NCI-H526 treated with DMSO at 0.1 percent for 48 hours (cell line): Measurements from ENCODE around the gene AMER2.

Experiments used
- DNase-seq: peaks from one replicate; lab custom pipeline; 2025; lab: John Stamatoyannopoulos, UW

AMER2 gene, protein sequence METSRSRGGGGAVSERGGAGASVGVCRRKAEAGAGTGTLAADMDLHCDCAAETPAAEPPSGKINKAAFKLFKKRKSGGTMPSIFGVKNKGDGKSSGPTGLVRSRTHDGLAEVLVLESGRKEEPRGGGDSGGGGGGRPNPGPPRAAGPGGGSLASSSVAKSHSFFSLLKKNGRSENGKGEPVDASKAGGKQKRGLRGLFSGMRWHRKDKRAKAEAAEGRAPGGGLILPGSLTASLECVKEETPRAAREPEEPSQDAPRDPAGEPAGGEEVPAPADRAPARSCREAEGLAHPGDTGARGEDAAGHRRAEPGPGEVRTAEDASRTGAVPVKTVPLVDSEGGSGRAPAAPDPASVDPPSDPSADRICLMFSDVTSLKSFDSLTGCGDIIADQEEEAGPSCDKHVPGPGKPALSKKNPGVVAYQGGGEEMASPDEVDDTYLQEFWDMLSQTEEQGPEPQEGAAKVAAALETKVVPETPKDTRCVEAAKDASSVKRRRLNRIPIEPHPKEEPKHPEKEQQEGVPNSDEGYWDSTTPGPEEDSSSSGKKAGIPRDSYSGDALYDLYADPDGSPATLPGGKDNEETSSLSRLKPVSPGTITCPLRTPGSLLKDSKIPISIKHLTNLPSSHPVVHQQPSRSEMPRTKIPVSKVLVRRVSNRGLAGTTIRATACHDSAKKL

GRCh38 chr13:25171517-25172302 is at the start of gene AMER2:
Gene AMER2, minus strand, starts transcription at chr13:25172288. Its CDS starts 669 bp downstream, at chr13:25171619.
- peak; percentile 92 for DNase-seq

- no peak for DNase-seq
Measured at GRCh38 chr13:25218019-25218418, 45.9 kb upstream of the AMER2 start.

- DNase-seq: no peak
Measured at GRCh38 chr13:25217023-25217885, 45.2 kb upstream of the AMER2 start.

DNA sequence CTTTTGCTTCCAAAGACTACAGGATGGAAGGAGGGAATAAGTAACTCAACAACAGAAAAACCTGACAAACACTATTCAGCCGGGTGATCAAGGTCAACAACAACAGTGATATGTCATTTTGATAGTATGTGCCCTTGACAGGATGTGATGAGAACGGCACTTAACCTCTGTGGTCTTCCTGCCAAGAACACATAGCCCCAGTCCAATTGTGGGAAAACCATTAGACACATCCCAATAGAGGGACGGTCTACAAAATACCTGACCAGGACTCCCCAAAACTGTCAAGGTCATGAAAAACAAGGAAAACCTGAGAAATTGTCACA is 43.1 kb upstream of the AMER2 start:
- DNase-seq: no peak

GRCh38 chr13:25214491-25215252 is 42.6 kb upstream of the AMER2 start:
- DNase-seq: no peak

GRCh38 chr13:25213715-25214114 is 41.6 kb upstream of the AMER2 start:
- DNase-seq: no peak

GRCh38 chr13:25210842-25211569 is 38.9 kb upstream of the AMER2 start:
- no peak for DNase-seq

GRCh38 chr13:25207291-25207810 is 35.3 kb upstream of the AMER2 start:
- DNase-seq: no peak

DNA sequence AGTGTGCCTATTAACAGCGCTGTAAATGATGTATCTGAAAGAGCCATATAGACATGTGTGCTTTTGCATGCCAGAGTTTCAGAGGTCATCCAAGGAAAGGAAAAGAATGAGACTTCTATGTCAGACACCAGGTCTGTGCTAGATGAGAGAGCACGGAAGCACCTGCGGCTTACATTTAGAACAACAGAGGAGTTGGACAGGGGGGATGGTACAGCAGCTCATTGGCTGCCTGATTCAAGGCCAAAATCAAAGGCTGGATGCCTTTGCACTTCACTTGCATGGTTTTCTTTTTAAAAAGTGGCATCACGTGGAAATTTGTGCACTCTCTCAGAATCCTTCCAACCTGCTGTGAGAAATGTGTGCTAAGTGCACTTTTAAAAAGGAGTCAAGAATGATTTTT is 32.8 kb upstream of the AMER2 start:
- no peak for DNase-seq

- DNase-seq: peak; percentile 75
Measured at GRCh38 chr13:25203127-25203740, 31.1 kb upstream of the AMER2 start.

DNA sequence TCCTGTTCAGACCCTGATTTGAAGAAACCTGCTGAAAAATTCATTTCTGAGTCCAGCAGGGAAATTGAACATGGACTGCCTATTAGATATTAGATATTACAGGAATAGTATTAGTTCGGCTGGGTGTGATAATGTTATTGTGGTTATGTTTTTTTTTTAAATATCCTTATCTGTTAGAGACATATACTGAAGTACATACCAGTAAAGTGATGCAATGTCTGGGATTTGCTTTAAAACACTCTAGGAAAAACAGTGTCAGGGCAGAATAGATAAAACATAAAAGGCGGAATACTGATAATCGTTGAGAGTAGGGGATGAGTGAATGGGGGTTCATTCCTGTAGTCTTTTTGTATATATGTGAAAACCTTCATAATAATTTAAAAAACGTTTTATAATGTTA is 28.7 kb upstream of the AMER2 start:
- DNase-seq: no peak

GRCh38 chr13:25198647-25199046 is 26.6 kb upstream of the AMER2 start:
- DNase-seq: peak; percentile 82

- DNase-seq: no peak
Measured at GRCh38 chr13:25196971-25197370, 24.9 kb upstream of the AMER2 start.

GRCh38 chr13:25192936-25193335 is 20.8 kb upstream of the AMER2 start:
- DNase-seq: no peak

DNA sequence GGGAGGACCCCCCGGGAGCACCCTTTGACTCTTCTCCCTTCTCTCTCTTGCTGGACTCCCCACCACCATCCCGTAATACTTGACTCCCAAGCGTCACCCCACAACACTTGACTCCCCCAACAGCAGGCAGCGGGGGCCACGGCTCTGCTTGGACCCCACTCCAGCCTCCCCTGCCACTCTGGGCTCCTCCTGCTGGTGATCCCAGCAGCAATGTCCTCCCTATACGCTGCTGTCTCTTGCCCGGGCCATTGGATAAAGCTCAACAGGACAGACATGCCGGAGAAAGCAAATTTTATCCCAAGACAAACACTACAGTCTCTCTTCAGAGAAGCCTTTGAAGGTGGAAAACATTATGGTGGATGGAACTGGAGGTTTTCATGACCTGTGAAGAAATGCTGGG is 20.4 kb upstream of the AMER2 start:
- DNase-seq: no peak

DNA sequence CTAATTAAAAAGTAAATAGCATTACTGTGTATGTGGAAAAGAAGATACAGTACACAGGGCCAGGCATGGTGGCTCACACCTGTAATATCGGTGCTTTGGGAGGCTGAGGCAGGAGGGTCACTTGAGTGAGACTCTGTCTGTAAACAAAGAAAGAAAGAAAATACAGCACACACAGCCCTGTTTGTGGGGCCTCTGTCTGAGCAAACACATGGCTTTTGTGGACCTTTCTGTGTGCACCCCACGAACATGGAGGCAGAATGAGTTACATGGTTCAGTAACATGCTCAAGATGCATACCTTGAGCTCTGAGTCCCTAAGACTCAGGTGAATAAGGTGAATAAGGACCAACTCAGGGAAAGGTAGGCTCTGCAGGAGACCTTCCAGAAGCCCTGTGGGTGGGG is 20.0 kb upstream of the AMER2 start:
- DNase-seq: no peak

DNA sequence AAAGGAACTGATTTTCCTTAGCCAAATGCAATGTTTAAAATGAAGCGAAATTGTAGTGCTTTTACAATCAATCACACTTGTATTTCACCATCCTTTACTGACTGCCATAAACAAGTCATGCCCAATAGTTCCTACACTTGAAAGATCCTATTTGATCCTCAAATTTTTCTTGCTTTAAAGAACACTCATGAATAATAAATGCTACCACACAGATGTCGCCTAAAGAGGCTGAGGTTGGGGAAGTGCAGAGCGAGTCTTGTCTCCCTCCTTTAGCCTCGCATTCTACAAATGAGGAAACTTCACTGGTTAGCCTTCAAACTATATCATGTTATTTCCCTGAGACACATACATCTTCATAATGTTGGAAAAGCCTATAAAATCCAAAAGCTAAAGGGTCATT is 18.7 kb upstream of the AMER2 start:
- DNase-seq: no peak

GRCh38 chr13:25190256-25190655 is 18.2 kb upstream of the AMER2 start:
- no peak for DNase-seq

- no peak for DNase-seq
Measured at GRCh38 chr13:25187596-25187995, 15.5 kb upstream of the AMER2 start.

DNA sequence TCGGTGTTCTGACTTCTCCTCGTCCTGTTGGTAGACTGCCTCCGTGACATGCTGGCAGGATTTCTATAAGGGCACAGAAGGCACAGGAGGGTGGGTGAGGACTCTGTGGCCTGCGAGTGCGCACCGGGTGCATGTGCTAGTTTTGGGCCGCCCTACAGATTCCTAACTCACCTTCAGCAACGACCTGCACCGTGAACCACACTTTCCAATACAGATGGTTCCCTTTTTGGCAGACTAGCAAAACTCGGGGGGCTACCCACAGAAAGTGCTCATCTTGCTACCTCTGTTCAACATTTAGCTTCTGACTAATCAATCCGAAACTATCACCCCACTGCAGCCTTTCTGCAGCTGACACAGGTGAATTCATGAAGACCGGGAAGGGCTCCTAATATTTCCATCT is 14.1 kb upstream of the AMER2 start:
- no peak for DNase-seq
